Astrocyte (in vitro differentiated cells and primary cell): ENCODE measurements around the gene NPHS1. TPM values are rescaled to one million over a fixed set of nuclear protein-coding genes. Genes with fewer than 3 reads are reported as not detected.

Source experiments
- DNase-seq: peaks from one replicate; pipeline ENCODE4 v3.0.0-alpha.2; 2010; ENCODE audit warnings: low read depth
- FAIRE-seq: peaks from 2 replicates; lab custom pipeline; 2011; peaks lifted over from hg19 to GRCh38; lab: Jason Lieb, UNC
- H2AFZ ChIP-seq: 2 replicates; pipeline ENCODE4 v1.6.0; 2012; ENCODE audit warnings: low read depth, low read length, inconsistent platforms
- H3K27ac ChIP-seq: 2 replicates; pipeline ENCODE4 v1.5.1; 2011; ENCODE audit warnings: low read depth, low read length, inconsistent platforms
- H3K27me3 ChIP-seq: 2 replicates; pipeline ENCODE4 v1.6.0; 2011; ENCODE audit warnings: low read length, inconsistent platforms; ENCODE audit not compliant: insufficient read depth
- H3K36me3 ChIP-seq: 2 replicates; pipeline ENCODE4 v1.5.1; 2011; ENCODE audit warnings: low read length, inconsistent platforms; ENCODE audit not compliant: insufficient read depth
- H3K4me1 ChIP-seq: 2 replicates; pipeline ENCODE4 v1.5.1; 2011; ENCODE audit warnings: low read length, inconsistent platforms; ENCODE audit not compliant: insufficient read depth
- H3K4me2 ChIP-seq: 2 replicates; pipeline ENCODE4 v1.6.0; 2012; ENCODE audit warnings: low read length, inconsistent platforms
- H3K4me3 ChIP-seq: 2 replicates; pipeline ENCODE4 v1.5.1; 2011; ENCODE audit warnings: low read depth, mild to moderate bottlenecking, low read length, inconsistent platforms; ENCODE audit not compliant: insufficient read depth
- H3K79me2 ChIP-seq: 2 replicates; pipeline ENCODE4 v1.6.0; 2012; ENCODE audit warnings: mild to moderate bottlenecking, low read length, inconsistent platforms; ENCODE audit not compliant: insufficient read depth
- H3K9ac ChIP-seq: 2 replicates; pipeline ENCODE4 v1.6.0; 2012; ENCODE audit warnings: mild to moderate bottlenecking, low read length, inconsistent platforms
- H3K9me3 ChIP-seq: 2 replicates; pipeline ENCODE4 v1.5.1; 2012; ENCODE audit warnings: low read depth, mild to moderate bottlenecking, low read length, inconsistent platforms; ENCODE audit not compliant: insufficient read depth
- H4K20me1 ChIP-seq: 2 replicates; pipeline ENCODE4 v1.6.0; 2012; ENCODE audit warnings: low read length, inconsistent platforms; ENCODE audit not compliant: insufficient read depth
- H3K27ac Mint-ChIP-seq: one replicate; pipeline ENCODE4 v1.8.0; 2021; ENCODE audit warnings: mild to moderate bottlenecking, mixed read lengths; ENCODE audit not compliant: unreplicated experiment
- H3K27me3 Mint-ChIP-seq: one replicate; pipeline ENCODE4 v1.8.0; 2021; ENCODE audit warnings: low read depth, mixed read lengths; ENCODE audit not compliant: unreplicated experiment
- H3K36me3 Mint-ChIP-seq: one replicate; pipeline ENCODE4 v1.8.0; 2021; ENCODE audit warnings: low read depth, mixed read lengths; ENCODE audit not compliant: unreplicated experiment
- H3K4me1 Mint-ChIP-seq: one replicate; pipeline ENCODE4 v1.8.0; 2021; ENCODE audit warnings: low read depth, mixed read lengths; ENCODE audit not compliant: unreplicated experiment
- H3K4me3 Mint-ChIP-seq: one replicate; pipeline ENCODE4 v1.8.0; 2021; ENCODE audit warnings: mild to moderate bottlenecking, moderate library complexity, mixed read lengths; ENCODE audit not compliant: unreplicated experiment
- H3K9me3 Mint-ChIP-seq: one replicate; pipeline ENCODE4 v1.8.0; 2021; ENCODE audit warnings: mild to moderate bottlenecking, mixed read lengths; ENCODE audit not compliant: unreplicated experiment
- EZH2 ChIP-seq: IDR thresholded peaks from 2 replicates; pipeline ENCODE4 v1.6.1; 2012; ENCODE audit warnings: mild to moderate bottlenecking, low read length, inconsistent platforms; ENCODE audit not compliant: insufficient read depth
- total RNA-seq: library from RNA; stranded (reverse); gene quantifications from 2 replicates; pipeline ENCODE4 v1.2.1, GENCODE V29; 2021
- TF ChIP-seq, protein P1 (sequence below): IDR thresholded peaks from 2 replicates; pipeline ENCODE4 v1.5.1; 2011; ENCODE audit warnings: low read depth, mild to moderate bottlenecking, inconsistent platforms, low read length, moderate library complexity; ENCODE audit not compliant: insufficient read depth

NPHS1 gene
- total RNA-seq, 1 donor from 2014 or later = not detected

GRCh38 chr19:35816846-35817245 lies 35.5 kb downstream of the NPHS1 start:
- Histone ChIP-seq H3K4me2 (no peak overlapping the region), H3K9me3 (no peaks in the 10 kb centered on the region), H3K4me1 (no peaks in the 10 kb centered on the region), H3K27me3 (peaks cover 7% of the 10 kb centered on the region), H2AFZ (no peak overlapping the region), H3K27ac (no peak overlapping the region), H3K4me3 (no peak overlapping the region), H3K9ac (no peak overlapping the region), H3K79me2 (no peaks in the 10 kb centered on the region), H4K20me1 (no peaks in the 10 kb centered on the region), H3K36me3 (no peaks in the 10 kb centered on the region)
- Mint-ChIP-seq H3K36me3 (no peaks in the 10 kb centered on the region), H3K9me3 (no peaks in the 10 kb centered on the region), H3K27ac (no peak overlapping the region), H3K4me1 (no peaks in the 10 kb centered on the region), H3K4me3 (no peak overlapping the region), H3K27me3 (peaks cover 10% of the 10 kb centered on the region)
- TF ChIP-seq, protein P1, sequence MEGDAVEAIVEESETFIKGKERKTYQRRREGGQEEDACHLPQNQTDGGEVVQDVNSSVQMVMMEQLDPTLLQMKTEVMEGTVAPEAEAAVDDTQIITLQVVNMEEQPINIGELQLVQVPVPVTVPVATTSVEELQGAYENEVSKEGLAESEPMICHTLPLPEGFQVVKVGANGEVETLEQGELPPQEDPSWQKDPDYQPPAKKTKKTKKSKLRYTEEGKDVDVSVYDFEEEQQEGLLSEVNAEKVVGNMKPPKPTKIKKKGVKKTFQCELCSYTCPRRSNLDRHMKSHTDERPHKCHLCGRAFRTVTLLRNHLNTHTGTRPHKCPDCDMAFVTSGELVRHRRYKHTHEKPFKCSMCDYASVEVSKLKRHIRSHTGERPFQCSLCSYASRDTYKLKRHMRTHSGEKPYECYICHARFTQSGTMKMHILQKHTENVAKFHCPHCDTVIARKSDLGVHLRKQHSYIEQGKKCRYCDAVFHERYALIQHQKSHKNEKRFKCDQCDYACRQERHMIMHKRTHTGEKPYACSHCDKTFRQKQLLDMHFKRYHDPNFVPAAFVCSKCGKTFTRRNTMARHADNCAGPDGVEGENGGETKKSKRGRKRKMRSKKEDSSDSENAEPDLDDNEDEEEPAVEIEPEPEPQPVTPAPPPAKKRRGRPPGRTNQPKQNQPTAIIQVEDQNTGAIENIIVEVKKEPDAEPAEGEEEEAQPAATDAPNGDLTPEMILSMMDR = no peak
- DNase-seq (no peak), FAIRE-seq (no peak)

GRCh38 chr19:35816262-35816661 lies 36.0 kb downstream of the NPHS1 start:
- DNase-seq = no peak
- Mint-ChIP-seq H3K27ac (no peak overlapping the region), H3K27me3 (peaks cover 13% of the 10 kb centered on the region), H3K9me3 (no peaks in the 10 kb centered on the region), H3K36me3 (no peaks in the 10 kb centered on the region), H3K4me3 (no peak overlapping the region), H3K4me1 (no peaks in the 10 kb centered on the region)
- Histone ChIP-seq H3K27ac (no peak overlapping the region), H3K4me1 (no peaks in the 10 kb centered on the region), H3K36me3 (no peaks in the 10 kb centered on the region), H4K20me1 (no peaks in the 10 kb centered on the region), H3K27me3 (peaks cover 7% of the 10 kb centered on the region), H3K4me2 (no peak overlapping the region), H3K4me3 (no peak overlapping the region), H3K79me2 (no peaks in the 10 kb centered on the region), H3K9ac (no peak overlapping the region), H2AFZ (no peak overlapping the region), H3K9me3 (no peaks in the 10 kb centered on the region)
- TF ChIP-seq, protein P1 = no peak
- no peak for TF ChIP-seq EZH2
- FAIRE-seq = no peak

- Mint-ChIP-seq H3K9me3 (no peaks in the 10 kb centered on the region), H3K36me3 (no peaks in the 10 kb centered on the region), H3K4me1 (no peaks in the 10 kb centered on the region), H3K27ac (no peak overlapping the region), H3K4me3 (peak overlapping the region; percentile 27), H3K27me3 (peaks cover 27% of the 10 kb centered on the region)
- Histone ChIP-seq H3K4me1 (no peaks in the 10 kb centered on the region), H3K4me3 (no peak overlapping the region), H3K4me2 (no peak overlapping the region), H3K9me3 (no peaks in the 10 kb centered on the region), H4K20me1 (no peaks in the 10 kb centered on the region), H3K79me2 (no peaks in the 10 kb centered on the region), H3K9ac (no peak overlapping the region), H3K27me3 (peaks cover 3% of the 10 kb centered on the region), H2AFZ (no peak overlapping the region), H3K27ac (no peak overlapping the region), H3K36me3 (no peaks in the 10 kb centered on the region)
- DNase-seq = no peak
- TF ChIP-seq, protein P1 = no peak
- TF ChIP-seq EZH2 = no peak
- no peak for FAIRE-seq
Measured at GRCh38 chr19:35813043-35813890, 39.0 kb downstream of the NPHS1 start.
